ENCODE data around the gene RAB17.
A peak's percentile ranks its signal among the peaks of the same experiment; 100 is the strongest.

RAB17 gene

GRCh38 chr2:237558961-237559641 is 31.4 kb downstream of the RAB17 start:
- in situ Hi-C loops (cut with MboI; ENCODE audit: low sequenced_read_pairs, unreplicated experiment) = no loop called here

GRCh38 chr2:237557633-237558015 is 32.9 kb downstream of the RAB17 start:
- no peak for DNase-seq (ENCODE audit: low spot score)
- TF ChIP-seq CTCF (IDR thresholded peaks at IDR 0.05; ENCODE audit: borderline replicate concordance, control extremely low read depth, extremely low read depth, insufficient read depth, missing control alignments) = no peak
- in situ Hi-C loops (cut with MboI; ENCODE audit: low sequenced_read_pairs, unreplicated experiment) = no loop called here

More at GRCh38 chr2:237558961-237559641, 31.4 kb downstream of the RAB17 start:
- no peak for DNase-seq (ENCODE audit: low spot score)
- no peak for TF ChIP-seq CTCF (IDR thresholded peaks at IDR 0.05; ENCODE audit: borderline replicate concordance, control extremely low read depth, extremely low read depth, insufficient read depth, missing control alignments)

GRCh38 chr2:237556773-237557632 is 33.5 kb downstream of the RAB17 start:
- peak; percentile 73 for DNase-seq (ENCODE audit: low spot score)
- TF ChIP-seq CTCF (IDR thresholded peaks at IDR 0.05; ENCODE audit: borderline replicate concordance, control extremely low read depth, extremely low read depth, insufficient read depth, missing control alignments) = no peak
- in situ Hi-C loops (cut with MboI; ENCODE audit: low sequenced_read_pairs, unreplicated experiment) = no loop called here

GRCh38 chr2:237555560-237555959 is 35.0 kb downstream of the RAB17 start:
- no peak for DNase-seq (ENCODE audit: low spot score)
- in situ Hi-C loops (cut with MboI; ENCODE audit: low sequenced_read_pairs, unreplicated experiment) = no loop called here
- no peak for TF ChIP-seq CTCF (IDR thresholded peaks at IDR 0.05; ENCODE audit: borderline replicate concordance, control extremely low read depth, extremely low read depth, insufficient read depth, missing control alignments)

- no peak for TF ChIP-seq CTCF (IDR thresholded peaks at IDR 0.05; ENCODE audit: borderline replicate concordance, control extremely low read depth, extremely low read depth, insufficient read depth, missing control alignments)
- in situ Hi-C loops (cut with MboI; ENCODE audit: low sequenced_read_pairs, unreplicated experiment) = no loop called here
- no peak for DNase-seq (ENCODE audit: low spot score)
Observed at GRCh38 chr2:237553948-237554347, 36.6 kb downstream of the RAB17 start.

- DNase-seq (ENCODE audit: low spot score) = no peak
- no peak for TF ChIP-seq CTCF (IDR thresholded peaks at IDR 0.05; ENCODE audit: borderline replicate concordance, control extremely low read depth, extremely low read depth, insufficient read depth, missing control alignments)
- in situ Hi-C loops (cut with MboI; ENCODE audit: low sequenced_read_pairs, unreplicated experiment) = no loop called here
Observed at GRCh38 chr2:237552908-237553307, 37.6 kb downstream of the RAB17 start.

Data from GM13976 (cell line).